K562 (cell line): Measurements from ENCODE around the gene TEX261. TPM values are rescaled to one million over a fixed set of nuclear protein-coding genes. Genes with fewer than 3 reads are reported as not detected.
A peak's percentile ranks its signal among the peaks of the same experiment; 100 is the strongest.

Source experiments
- REST ChIP-seq, 2 experiments: fragments of 450-650 bp; formaldehyde crosslinking in 1 of 2; IDR thresholded peaks; 2 replicates each; pipeline versions ENCODE4 v1.4.0 to v1.6.1; 2014 to 2020; ENCODE audit warnings: mild to moderate bottlenecking in 2 of 2, borderline replicate concordance in 1 of 2, low read depth in 1 of 2
- polyA plus RNA-seq, 8 experiments: library from polyadenylated mRNA; depleted of rRNA in 4 of 8; stranded (reverse) in 5 of 8; unstranded in 3 of 8; fragments of >200 nt; fragmentation: Nextera tagmentation in 2 of 8; fragmentation: Illumina TruSeq in 1 of 8; extraction: Ambion mirVana in 2 of 8; extraction: Trizol in 1 of 8; gene quantifications; 2 replicates each; pipeline versions ENCODE4 v1.2.1 to v1.2.3, GENCODE V29; 2011 to 2014; ENCODE audit warnings: inconsistent platforms in 1 of 8, missing spikeins in 1 of 8
- total RNA-seq, 7 experiments: library from RNA; depleted of rRNA in 6 of 7; stranded (reverse); fragments of >200 nt in 6 of 7; fragmentation: Illumina TruSeq in 2 of 7; extraction: Trizol in 2 of 7; gene quantifications; 2 replicates each; pipeline versions ENCODE4 v1.2.1 to v1.2.3, GENCODE V29; 2011 to 2021; ENCODE audit warnings: low replicate concordance in 1 of 7
- TF ChIP-seq, protein P1 (sequence below): sonication (generic); formaldehyde crosslinking; IDR thresholded peaks from 2 replicates; pipeline ENCODE4 v1.8.1; 2023; ENCODE audit warnings: mild to moderate bottlenecking, missing genetic modification reagents

Gene TEX261
- total and polyA plus RNA-seq, 9 of the 15 experiments (the other 6 are each of a cell fraction or from before 2014, with no cell fraction given), result 11.9 to 110 (median 51.9) TPM

- TF ChIP-seq REST (IDR thresholded peaks at IDR 0.05; ENCODE audit: borderline replicate concordance) (peak; percentile 63), REST (CRISPR knock-in tag; IDR thresholded peaks at IDR 0.05; ENCODE audit: low read depth) (no peak)
- TF ChIP-seq, protein P1, sequence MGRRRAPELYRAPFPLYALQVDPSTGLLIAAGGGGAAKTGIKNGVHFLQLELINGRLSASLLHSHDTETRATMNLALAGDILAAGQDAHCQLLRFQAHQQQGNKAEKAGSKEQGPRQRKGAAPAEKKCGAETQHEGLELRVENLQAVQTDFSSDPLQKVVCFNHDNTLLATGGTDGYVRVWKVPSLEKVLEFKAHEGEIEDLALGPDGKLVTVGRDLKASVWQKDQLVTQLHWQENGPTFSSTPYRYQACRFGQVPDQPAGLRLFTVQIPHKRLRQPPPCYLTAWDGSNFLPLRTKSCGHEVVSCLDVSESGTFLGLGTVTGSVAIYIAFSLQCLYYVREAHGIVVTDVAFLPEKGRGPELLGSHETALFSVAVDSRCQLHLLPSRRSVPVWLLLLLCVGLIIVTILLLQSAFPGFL (CRISPR knock-in tag), result no peak
These were observed 705 bp upstream of the TEX261 start (continued) for GRCh38 chr2:70995426-70995729.
